ENCODE data around the gene TNS4.

GRCh38 chr17:40490289-40490853, 11.1 kb downstream of the TNS4 start:
- no peak for TF ChIP-seq POLR2A (IDR thresholded peaks at IDR 0.05; ENCODE audit: low read length)
- no peak for TF ChIP-seq GATA1 (IDR thresholded peaks at IDR 0.05; ENCODE audit: low read depth, low read length)

Data from erythroblast (primary cell).